ENCODE data around the gene MAGEL2. TPM values are rescaled to one million over a fixed set of nuclear protein-coding genes. Genes with fewer than 3 reads are reported as not detected.

MAGEL2 gene
- total RNA-seq, 1 experiment from 2014 or later = not detected

GRCh38 chr15:23634181-23634580 lies 13.5 kb downstream of the MAGEL2 start:
- Histone ChIP-seq H2AFZ (ENCODE audit: low read depth, low read length, poor library complexity, severe bottlenecking) (no peak overlapping the region), H3K27ac (ENCODE audit: low read depth, low read length) (no peak overlapping the region), H3K36me3 (ENCODE audit: control insufficient read depth in 1 of 2, insufficient read depth in 2 of 2, low read length in 2 of 2) (no peaks in the 10 kb centered on the region), H4K20me1 (ENCODE audit: insufficient read depth) (no peaks in the 10 kb centered on the region), H3K27me3 (ENCODE audit: insufficient read depth, low read length) (no peaks in the 10 kb centered on the region), H3K9ac (ENCODE audit: low read length) (no peak overlapping the region), H3K4me1 (ENCODE audit: control insufficient read depth in 1 of 2, insufficient read depth in 2 of 2, low read length in 2 of 2) (no peaks in the 10 kb centered on the region), H3K9me2 (ENCODE audit: insufficient read depth) (no peaks in the 10 kb centered on the region), H3K79me2 (ENCODE audit: insufficient read depth, low read length) (no peaks in the 10 kb centered on the region), H3K9me3 (ENCODE audit: control insufficient read depth in 1 of 2, insufficient read depth in 1 of 2, low read depth in 1 of 2, low read length in 2 of 2) (no peaks in the 10 kb centered on the region), H3K4me2 (ENCODE audit: low read length) (no peak overlapping the region), H3K4me3 (replicated peaks in 1 of 2; ENCODE audit: low read depth in 1 of 2, low read length in 2 of 2) (no peak overlapping the region)
- CTCF ChIA-PET = no interaction called here
- intact Hi-C loops (cut with micrococcal nuclease) = no loop called here
- no peak for ATAC-seq
- no TSS peak for BruUV-seq (replicated peaks)
- no peak for DNase-seq (ENCODE audit: low read depth, low spot score)
- RAD21 ChIA-PET (ENCODE audit: low non-redundant PET in 1 of 2, low total read pairs in 2 of 2, uncharacterized antibody in 2 of 2, unreplicated experiment in 2 of 2) = no interaction called here
- POLR2A ChIA-PET = no interaction called here
- TF ChIP-seq TCF7L2 (IDR thresholded peaks at IDR 0.05; ENCODE audit: borderline replicate concordance, extremely low read depth, insufficient read depth, insufficient read length) (no peak), SP1 (IDR thresholded peaks at IDR 0.05; ENCODE audit: low read depth) (no peak), CTCF (IDR thresholded peaks at IDR 0.05 in 2 of 3, conservative IDR thresholded peaks at IDR 0.05 in 1 of 3; ENCODE audit: borderline replicate concordance in 1 of 3, insufficient read depth in 1 of 3, low read depth in 2 of 3, low read length in 2 of 3) (no peak), POLR2A (IDR thresholded peaks at IDR 0.05; ENCODE audit: borderline replicate concordance, extremely low read depth, insufficient read depth, insufficient read length) (no peak), RAD21 (IDR thresholded peaks at IDR 0.05; ENCODE audit: low read depth) (no peak), EGR1 (IDR thresholded peaks at IDR 0.05; ENCODE audit: low read depth) (no peak), ZNF274 (IDR thresholded peaks at IDR 0.05; ENCODE audit: low read depth, low read length) (no peak), ZFX (IDR thresholded peaks at IDR 0.05) (no peak), SIN3A (IDR thresholded peaks at IDR 0.05; ENCODE audit: low read depth) (no peak), EZH2 (IDR thresholded peaks at IDR 0.05) (no peak), POLR2AphosphoS5 (IDR thresholded peaks at IDR 0.05; ENCODE audit: low read depth, low read length) (no peak), FOSL1 (IDR thresholded peaks at IDR 0.05; ENCODE audit: low read depth) (no peak), MAX (IDR thresholded peaks at IDR 0.05) (no peak), REST (IDR thresholded peaks at IDR 0.05; ENCODE audit: low read depth) (no peak), CEBPB (IDR thresholded peaks at IDR 0.05; ENCODE audit: low read depth) (no peak)
